ENCODE measurements around the gene TNFRSF1A.
"Not testable (repeated sequence)": the region's sequence is repeated elsewhere in the genome, so short reads cannot be mapped to it uniquely, and the experiment has no call there.

The TNFRSF1A gene

DNA sequence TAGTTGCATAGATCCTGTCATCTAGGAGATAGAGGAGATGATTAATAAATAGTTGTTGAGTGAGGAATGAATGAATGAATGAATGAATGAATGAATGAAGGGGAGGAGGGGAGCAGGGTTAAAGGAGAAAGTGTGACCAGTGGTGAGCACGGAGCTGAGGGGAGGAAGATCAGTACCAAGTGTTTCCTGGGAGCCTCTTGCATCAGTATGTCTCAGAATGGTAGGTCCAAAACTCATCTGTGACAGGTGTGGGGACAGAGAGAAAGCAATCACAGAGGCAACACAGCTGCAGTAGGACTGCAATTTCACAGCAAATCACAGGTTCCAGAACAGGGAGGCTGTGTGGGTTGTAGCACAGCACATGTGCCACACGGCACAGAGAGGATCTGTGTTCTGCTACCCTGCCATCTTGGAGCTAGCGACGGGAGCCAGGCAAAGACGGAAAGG is 14.5 kb upstream of the TNFRSF1A start:
- DNase-seq (ENCODE audit: low spot score) = no peak

DNA sequence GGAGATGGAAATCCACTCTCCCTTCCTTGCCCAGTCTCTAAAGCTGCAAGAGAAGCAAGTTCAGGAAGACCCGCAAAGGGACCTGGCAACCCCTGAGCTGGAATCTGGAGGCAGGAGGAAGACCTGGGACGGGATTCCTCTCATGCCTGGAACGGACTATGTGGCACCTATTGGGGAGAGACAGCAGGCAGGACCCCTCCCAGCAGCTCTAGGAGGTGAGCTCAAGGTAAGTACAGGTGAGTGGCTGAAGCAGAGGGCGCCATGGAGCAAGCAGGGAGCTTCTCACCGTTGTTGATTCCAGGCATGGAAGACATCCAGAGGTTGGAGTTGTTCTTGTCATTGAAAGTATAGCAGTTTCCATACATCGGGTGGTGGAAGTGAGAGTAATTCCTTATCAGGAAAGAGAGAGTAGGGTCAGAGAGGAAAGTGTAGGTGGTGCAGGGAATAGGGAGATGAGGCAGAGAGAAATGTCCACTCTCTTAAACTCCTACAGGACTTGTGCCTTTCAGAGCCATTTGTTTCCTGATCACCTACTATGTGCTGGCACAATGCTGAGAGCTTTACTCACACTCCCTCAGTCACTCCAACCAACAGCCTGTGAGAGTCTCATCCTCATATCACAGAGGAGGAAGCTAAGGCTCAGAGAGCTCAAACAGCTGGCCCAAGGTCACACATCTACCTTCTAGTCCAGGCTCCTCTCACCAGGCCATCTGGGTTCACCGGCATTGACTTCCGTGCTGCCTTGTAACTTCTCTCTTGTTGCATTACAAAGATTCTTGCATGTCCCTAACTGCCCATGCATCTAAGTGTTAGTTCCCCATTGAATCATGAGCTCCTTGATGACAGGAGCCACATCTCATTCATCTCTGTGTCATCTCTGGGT is 13.9 kb upstream of the TNFRSF1A start:
- DNase-seq (ENCODE audit: low spot score) = no peak

DNA sequence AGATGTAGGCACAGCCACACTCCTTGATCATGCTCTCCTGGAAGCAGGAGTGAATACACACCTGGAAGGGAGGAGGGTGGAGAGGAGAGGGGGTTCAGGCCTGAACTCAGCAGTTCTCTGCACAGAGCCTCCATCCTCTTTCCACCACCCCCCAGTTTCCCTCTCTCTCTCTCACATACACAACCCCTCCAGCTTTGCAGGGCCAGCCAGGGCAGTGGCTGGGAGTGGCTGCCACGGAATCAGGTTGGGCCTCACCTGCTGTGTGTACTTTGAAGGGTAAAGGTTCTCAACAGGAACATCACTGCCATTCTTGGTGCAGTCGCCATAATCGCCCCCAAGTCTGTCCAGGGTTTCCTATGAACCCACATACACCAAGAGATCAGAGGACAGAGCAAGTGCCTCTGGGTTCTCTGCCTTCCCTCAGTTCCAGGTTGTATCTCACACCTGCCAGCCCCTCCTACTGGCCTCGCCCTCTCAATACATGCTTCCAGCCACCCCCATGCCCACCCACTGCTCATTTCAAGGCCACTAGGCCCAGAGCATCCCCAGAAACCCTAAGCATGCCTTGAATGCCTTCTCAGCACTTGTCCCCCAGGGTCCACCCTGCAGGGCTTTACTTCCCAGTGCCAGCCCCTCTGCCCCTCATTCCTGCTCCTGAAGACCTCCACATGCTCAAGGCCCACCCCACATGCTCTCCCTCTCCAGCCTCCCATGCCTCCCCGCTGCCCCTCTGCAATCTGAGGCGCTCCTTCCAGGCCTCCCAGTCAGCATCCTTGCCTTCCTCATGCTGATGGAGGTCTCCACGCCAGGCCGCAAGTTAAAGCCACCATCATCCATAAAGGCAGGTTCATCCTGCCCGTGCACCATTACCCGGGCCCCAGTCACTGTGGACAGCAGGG is 12.9 kb upstream of the TNFRSF1A start:
- DNase-seq (ENCODE audit: low spot score) = no peak

DNA sequence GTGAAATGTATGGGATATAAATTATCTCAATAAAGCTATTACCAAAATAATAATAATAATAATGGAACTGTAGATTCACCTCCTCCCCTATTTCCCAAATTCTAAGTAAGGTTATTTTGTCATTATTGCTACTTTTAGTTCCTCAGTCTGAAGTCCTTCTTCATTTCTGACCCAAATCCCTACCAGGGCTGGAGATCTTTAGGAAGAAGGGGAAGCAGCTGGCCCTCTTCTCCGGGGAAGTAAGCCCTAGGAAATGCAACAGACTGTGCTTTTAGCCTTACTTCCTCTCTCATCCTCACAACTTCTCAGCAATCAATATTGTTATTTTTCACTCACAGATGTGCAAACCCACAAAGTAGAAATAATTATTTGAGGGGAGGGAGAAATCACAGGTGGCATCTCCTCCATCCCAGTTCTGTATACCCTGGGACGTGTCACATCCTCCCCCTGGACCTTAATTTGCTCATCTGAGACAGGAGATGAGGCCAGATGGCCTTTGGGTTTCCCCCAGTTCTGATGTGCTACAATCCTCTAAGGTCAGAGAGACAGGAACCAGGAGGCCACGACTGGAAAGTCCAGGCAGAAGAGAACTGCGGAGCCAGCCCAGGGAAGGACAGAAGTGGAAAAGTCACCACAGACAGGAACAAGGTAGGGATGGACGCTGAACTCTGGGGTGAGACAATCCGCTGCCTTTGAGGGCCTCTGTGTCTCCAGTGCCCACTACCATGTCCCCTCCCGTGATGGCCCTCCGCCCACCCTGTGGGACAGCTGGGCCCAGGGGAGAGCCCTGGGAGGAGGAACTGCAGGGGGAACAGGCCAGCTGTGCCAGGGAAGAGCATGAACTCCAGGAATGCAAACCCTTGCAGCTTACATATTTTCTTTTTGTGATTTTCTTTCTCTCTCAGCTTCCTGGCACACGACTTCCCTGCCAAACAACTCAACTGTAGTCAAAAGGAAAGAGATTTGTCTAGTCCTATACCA is 10.6 kb upstream of the TNFRSF1A start:
- DNase-seq (ENCODE audit: low spot score) = no peak

DNA sequence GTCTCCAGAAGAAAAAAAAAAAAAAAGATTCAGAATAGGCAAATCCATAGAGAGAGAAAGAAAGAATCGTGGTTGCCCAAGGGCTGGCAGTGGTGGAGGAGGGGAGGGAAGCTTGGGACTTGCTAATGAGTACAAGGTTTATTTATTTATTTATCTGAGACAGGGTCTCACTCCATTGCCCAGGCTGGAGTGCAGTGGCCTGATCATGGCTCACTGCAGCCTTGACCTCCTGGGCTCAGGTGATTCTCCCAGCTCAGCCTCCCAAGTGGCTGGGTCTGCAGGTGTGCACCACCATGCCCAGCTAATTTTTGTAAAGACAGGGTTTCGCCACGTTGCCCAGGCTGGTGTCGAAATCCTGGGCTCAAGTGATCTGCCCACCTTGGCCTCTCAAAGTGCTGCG is 9.7 kb upstream of the TNFRSF1A start:
- DNase-seq (ENCODE audit: low spot score) = no peak

DNA sequence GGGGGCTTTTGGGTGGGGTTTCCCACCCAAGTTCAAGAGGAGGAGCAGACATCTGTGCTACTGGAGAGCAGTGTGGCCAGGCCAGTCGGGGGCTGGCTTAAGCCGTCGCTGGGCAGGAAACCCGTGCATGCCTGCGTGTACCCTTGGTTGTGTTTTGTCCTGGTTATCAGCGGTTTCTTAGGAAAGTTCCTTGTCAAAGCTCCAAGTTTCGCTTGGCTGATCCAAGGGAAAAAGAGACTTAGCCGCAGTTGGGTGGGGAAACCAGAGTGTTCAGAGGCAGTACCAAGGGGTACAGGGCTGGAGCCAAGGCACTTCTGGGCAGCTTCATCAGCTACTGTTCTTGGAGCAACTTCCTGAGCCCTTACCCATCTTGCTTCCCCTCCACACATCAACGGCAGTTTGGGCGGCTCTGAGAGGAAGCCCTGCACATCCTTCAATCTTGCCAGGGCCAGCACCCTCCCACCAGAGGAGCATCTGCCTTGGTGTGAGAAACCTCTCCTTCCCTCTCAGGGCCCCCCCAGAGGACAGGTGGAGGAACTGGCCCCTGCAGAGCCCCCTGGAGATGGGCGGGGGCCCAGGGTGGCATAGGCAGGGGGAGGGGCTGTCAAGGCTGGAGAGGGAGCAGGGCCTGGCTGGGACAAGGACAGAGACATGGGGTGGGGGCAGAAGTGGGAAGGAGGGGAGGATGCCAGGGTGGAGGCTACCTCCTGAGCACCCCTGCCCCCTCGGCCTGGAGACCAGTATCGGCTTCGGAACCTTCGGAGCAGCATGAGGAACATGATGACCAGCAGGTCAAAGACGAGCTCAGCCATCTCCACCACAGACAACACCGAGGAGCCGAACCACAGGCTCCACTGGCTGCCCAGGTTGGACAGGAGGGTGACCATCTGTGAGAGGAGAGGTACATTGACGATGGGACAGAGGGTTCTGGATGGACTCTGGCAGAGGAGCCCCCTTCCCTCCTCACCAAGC is 5.8 kb upstream of the TNFRSF1A start:
- DNase-seq (ENCODE audit: low spot score) = no peak

DNA sequence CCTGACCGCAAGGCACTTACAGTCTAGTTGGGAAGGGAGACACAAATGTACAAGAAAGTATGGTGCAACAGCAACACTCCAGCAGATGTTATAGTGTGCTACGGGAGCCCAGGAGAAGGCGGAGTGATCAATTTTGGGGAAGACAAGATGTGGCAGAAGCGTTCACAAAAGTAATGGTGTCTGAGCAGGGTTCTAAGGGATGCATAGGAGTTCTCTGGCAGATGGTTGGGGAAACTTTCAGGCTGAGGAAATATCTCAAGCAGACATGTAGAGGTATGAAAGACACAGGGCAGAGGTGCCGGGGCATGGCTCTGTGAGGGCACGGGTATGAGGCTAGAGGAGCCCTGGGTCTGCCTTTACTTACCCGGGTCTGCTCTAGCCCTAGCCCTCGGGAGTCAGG is 5.1 kb upstream of the TNFRSF1A start:
- DNase-seq (ENCODE audit: low spot score) = no peak

DNA sequence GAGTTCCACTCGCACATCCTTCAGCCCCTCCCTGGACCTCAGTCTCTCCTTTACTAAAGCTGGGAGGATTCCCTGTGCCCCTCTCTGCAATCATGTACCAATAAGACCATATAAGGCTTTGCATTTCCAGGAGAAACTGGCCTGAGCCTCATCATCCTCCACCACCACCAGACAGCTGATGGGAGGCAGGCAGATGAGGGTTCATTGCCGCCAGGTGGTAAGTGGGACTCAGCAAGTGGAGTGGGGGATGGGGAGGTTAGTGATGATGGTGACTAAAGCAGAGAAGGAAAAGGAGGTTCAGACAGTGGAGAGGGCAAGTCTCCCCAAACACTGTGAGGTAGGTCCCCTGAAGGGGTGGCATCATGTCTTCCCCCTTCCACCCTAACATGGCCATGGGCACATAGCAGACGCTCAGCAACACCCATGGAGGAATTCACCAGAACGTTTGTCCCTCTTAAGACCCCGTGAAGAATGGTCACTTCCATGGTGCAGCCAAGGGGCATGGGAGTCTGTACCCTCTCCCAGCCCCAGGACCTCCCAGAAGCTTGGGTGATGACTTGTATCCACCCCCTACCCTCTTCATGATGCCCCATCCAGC is 4.5 kb upstream of the TNFRSF1A start:
- DNase-seq (ENCODE audit: low spot score) = no peak

DNA sequence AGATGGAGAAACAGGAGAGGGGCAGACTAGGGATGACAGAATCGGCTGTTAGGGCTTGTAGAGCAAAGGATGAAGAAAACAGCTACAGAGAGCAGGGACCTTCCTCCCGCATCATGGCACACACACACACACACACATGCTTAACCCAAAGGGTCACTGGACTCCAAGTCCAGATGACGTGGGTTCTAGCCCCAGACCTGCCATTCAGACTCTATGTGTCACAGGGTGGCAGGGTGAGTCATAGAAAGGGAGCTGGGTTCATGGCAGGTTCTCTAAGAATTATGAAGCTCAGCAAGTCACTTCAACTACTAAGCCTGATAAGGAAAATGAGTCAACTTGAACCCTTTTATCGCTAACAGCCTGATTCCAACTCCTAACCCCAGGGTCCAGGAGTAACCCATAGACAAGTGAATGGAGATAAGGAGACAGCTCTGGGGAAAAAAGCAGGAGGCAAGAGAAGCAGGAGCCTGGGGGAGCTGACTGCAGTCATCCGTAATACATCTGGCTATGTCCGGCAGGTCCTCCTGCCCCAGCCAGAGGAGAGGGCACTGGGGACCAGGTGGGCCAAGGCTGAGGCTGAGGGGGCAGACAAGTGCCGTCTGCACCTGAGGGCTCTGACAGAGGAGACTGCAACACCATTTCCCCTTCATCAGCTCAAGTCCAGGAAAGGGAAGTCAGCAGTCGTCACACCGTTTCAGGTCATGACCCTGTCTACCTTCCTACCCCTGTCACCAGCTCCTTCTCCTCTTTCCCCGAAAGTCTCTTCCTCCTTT is 3.6 kb upstream of the TNFRSF1A start:
- peak; percentile 62 for DNase-seq (ENCODE audit: low spot score)

DNA sequence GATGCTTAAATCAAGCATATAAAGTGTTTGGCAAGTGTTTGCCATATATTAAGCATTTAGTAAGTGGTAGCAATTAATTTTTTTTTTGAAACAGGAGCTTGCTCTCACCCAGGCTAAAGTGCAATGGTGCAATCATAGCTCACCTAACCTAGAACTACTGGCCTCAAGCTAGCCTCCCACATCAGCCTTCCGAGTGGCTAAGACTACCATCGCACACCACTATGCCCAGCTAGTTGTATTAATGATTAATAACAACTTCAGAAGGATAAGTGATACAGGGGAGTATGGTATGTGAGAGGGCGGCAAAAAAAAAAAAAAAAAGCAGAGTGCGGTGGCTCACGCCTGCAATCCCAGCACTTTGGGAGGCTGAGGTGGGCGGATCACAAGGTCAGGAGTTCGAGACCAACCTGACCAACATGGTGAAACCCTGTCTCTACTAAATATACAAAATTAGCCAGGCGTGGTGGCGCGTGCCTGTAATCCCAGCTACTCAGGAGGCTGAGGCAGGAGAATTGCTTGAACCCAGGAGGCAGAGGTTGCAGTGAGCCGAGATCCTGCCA is 2.3 kb upstream of the TNFRSF1A start:
- DNase-seq (ENCODE audit: low spot score) = not testable (repeated sequence)

DNA sequence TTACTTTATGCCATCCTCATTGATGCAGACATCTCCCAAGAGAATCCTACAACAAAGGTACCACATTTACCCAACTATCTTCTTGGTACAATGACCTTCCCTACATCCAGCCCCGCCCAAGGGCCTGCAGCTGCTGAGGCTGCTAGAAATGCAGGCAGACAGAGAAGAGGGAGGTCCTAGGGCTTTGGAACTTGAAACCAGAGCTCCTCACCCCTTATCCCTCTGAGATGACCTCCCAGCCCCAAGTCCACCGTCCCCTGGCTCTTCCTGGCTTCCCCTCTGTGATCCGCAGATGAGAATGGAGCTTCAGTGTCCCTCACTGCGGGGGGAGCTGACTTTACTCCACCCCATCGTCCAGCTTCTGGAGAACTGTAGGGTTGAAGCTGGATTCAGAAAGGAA is 1.6 kb upstream of the TNFRSF1A start:
- DNase-seq (ENCODE audit: low spot score) = no peak

DNA sequence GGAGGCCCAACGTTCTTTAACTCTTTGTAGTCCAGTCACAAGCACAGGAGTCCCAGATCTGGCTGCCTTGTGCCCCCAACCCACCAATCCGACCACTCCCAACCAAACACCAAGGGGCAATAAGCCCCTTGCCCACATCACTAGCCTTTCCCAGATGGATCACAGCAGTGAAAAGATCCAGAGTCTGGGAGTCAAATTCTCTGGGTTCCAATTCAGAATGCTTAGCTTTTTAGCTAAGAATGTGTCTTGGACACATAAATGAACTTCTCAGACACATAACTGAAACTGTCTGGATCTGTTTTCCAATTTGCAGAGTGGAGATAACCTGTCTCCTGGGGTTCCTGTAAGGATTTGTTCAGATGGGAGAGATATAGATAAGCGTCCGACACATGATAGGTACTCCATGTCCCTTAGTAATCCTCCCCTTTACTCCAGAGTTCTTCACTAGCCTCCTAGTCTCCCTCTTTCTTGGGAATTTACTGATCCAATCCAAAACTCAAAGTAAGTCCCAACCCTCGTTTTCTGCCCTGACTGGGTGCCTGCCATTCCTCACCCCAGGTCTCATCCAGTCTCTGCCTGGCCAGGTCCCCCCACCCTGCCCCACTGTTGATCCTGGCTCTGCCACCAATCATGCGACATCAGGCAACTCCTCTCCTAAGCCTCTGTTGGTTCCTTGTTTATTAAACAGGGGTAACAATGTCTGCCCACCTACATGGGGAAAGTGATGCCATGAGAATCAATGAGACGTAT is 439 bp upstream of the TNFRSF1A start:
- DNase-seq (ENCODE audit: low spot score) = no peak

DNA sequence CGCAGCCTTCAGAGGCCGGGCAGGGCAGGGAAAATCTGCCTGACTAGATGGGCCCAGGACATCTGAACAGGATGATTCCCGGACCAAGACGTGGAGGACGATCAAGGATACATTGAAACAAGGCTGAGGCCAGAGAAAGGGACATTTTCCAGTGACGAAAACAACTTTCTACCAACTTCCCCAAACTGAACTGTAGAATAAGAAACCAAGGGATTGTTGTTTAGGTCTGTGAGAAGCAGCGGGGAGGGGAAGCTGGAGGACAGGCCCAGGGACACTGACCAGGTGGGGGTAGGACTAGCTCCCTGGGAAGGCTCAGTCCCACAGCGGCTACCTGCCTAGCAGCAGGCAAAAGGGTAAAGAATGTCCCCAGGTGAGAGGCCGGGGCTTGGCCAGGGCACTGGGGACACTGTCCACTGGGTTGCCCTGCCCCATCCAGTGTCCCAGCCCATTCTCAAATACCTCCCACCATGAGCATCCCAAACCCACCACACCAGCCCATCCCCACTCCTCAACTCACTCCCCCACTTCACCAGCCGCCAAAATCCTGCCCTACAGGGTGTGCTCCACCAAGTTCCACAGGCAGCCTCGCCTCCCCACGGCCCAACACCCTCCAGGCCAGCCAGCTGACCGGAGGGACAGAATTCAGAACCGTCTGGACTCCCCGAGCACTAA is 995 bp downstream of the TNFRSF1A start:
- no peak for DNase-seq (ENCODE audit: low spot score)

DNA sequence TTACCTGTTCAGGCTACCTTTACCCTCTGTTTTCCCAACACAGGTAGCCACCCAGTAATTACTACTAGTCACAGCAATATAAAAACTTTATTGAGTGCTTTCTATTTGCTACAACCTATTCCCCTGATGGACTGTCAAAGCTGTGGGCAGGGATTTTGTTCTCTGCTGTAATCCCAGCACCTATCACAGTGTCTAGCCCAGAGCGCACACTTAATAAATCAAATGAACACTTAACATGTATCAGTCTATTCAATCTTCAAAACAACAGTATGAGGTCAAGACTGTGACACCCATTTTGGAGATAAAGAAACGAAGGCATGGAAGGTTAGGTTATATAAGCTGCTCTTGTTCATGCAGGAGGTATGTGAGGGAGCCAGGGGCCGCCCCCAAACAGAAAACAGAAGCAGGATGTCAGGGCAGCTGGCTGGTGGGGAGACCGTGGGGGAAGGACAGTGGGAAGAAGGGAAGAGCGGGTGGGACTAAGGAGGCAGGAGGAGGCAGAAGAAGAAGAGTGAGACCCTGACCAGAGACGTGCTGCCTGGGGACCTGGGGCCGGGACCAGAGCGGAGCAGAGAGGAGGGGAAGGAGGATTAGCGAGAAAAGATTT is 1.7 kb downstream of the TNFRSF1A start:
- no peak for DNase-seq (ENCODE audit: low spot score)

DNA sequence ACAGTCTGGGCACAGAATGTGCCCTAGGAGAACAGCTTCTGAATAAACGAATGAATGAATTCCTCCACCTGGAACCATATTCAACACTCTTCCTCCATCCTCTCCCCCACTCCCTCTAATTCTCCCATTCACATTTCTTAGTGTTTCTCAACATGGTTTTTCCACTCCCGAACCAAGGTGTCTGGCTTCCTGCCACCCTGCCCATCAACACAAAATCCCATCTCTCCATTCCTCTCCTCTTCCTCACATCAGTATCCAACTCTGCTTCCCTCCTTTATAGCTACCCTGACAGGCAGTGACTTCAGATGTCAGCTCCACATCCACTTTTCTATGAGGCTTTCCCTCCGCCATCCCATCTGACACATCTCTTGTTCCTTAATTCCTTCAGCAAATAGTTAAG is 2.9 kb downstream of the TNFRSF1A start:
- DNase-seq (ENCODE audit: low spot score) = no peak

DNA sequence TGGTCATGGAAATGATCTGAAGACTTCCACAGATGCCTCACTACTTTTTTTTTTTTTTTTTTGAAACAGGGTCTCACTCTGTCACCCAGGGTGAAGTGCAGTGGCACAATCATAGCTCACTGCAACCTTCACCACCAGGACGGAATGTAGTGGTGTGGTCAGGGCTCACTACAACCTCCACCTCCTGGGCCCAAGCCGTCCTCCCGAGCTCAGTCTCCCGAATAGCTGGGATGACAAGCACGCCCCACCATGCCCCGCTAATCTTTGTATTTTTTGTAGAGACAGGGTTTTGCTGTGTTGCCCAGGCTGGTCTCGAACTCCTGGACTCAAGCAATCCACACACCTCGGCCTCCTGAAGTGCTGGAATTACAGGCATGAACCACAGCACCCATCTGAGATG is 3.3 kb downstream of the TNFRSF1A start:
- DNase-seq (ENCODE audit: low spot score) = not testable (repeated sequence)

DNA sequence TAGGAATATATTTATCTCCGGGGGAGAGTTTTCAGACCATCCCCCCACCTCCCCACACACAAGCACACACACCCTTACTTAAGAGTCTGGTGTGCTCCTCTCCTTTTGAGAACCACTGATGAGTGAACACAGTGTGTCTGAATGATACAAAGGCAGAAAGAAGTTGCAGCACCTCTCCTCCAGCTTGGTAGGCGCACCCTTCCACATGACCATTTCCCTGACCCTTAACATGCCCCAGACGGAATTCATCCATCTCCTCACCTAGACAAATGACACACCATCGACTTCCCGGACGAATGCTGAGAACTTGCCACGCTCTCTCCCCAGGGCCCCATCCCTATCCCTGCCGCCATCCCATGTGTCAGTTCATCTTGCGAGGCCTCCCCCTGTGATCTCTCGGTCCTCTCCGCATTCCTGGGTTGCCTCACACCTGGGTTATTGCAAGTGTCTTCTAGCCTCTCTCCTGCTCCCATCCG is 3.9 kb downstream of the TNFRSF1A start:
- DNase-seq (ENCODE audit: low spot score) = no peak

Measured in CD4-positive, alpha-beta T cell treated with Interleukin-15 for 4 hours (primary cell).